Peyer's patch (tissue), 4 donors: ENCODE results near the gene LRRC41.

ENCODE experiments used
- CTCF ChIP-seq, 6 experiments: fragments of 450-650 bp in 4 of 6; fragments of 200-600 bp in 2 of 6; sonication (generic) in 1 of 6; IDR thresholded peaks; one replicate each; pipeline ENCODE4 v1.5.1; 2017 to 2019; ENCODE audit warnings: antibody characterized with exemption in 6 of 6, mild to moderate bottlenecking in 3 of 6, moderate library complexity in 1 of 6
- POLR2A ChIP-seq, 2 donors: fragments of 450-650 bp; IDR thresholded peaks; one replicate each; pipeline ENCODE4 v1.5.1; 2017; ENCODE audit warnings: antibody characterized with exemption in 2 of 2, mild to moderate bottlenecking in 2 of 2, moderate library complexity in 2 of 2

DNA sequence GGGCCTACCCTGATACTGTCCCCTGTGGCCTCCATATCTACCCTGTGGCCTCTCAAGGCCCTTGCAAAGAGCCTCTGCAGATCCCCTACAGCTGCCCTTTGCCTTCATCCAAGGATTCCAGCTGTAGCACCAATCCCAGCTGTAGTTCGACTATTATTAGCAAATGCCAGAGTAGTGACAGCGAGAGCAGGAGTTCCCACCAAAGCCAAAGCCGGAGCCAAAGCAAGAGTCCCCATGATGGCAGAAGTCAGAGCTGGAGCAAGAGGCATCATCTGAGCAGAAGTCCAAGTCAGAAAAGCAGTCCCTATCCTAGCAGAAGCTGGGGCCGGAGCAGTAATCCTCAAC lies 39.9 kb upstream of the LRRC41 start:
- no peak for TF ChIP-seq CTCF (IDR thresholded peaks at IDR 0.05)
- TF ChIP-seq POLR2A (IDR thresholded peaks at IDR 0.05) = no peak
